Right renal cortex interstitium (tissue), 3 donors: ENCODE measurements around the gene PCK1. TPM values are rescaled to one million over a fixed set of nuclear protein-coding genes. Genes with fewer than 3 reads are reported as not detected.

Experiments used
- DNase-seq, 3 donors: peaks; one replicate each; pipeline ENCODE4 v3.0.0-alpha.2; 2013; ENCODE audit warnings: low read depth in 3 of 3, low spot score in 2 of 3
- polyA plus RNA-seq, 3 donors: library from polyadenylated mRNA; unstranded; fragments of 120-200 nt; gene quantifications; one replicate each; pipeline ENCODE4 v1.2.1, GENCODE V29; 2013; ENCODE audit not compliant: insufficient read length in 3 of 3

The PCK1 gene
- polyA plus RNA-seq, 3 donors: 4.3 to 15.0 (median 10.6) TPM

DNA sequence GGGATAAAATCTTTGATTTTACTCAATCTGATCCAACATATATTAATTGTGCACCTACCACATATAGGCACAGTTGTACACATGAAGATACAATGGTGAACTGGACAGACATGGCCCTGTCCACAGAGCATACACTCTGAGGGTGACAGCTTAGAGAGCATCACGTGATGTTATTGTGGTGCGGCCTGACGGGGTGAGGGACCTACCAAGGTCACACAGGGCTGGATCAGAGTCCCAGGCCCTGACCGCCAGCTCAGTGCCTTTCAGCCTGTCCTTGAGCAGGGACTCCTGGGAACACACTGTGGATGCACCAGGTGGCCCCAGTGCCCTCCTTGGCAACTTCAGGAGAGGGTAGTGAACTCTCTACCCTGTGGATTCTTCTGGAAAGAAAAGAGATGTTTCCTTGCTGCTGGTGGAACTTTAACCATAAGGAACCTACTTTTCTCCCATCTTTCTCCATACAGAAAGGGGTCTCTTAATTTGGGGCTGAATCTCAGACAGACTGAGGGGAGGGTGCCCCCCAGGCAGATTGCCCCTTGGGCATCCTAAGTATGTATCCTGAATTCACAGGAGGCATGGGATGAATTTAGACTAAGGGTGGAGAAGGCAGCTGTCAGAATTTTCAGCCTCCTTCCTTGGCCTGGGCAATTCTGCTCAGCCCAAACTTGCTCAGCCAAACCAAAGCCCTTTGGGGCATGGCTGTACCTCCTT is 26.5 kb downstream of the PCK1 start:
- no peak for DNase-seq

GRCh38 chr20:57587989-57588377 is 27.1 kb downstream of the PCK1 start:
- no peak for DNase-seq

- DNase-seq: no peak
Observed at GRCh38 chr20:57588596-57588995, 27.7 kb downstream of the PCK1 start.

DNA sequence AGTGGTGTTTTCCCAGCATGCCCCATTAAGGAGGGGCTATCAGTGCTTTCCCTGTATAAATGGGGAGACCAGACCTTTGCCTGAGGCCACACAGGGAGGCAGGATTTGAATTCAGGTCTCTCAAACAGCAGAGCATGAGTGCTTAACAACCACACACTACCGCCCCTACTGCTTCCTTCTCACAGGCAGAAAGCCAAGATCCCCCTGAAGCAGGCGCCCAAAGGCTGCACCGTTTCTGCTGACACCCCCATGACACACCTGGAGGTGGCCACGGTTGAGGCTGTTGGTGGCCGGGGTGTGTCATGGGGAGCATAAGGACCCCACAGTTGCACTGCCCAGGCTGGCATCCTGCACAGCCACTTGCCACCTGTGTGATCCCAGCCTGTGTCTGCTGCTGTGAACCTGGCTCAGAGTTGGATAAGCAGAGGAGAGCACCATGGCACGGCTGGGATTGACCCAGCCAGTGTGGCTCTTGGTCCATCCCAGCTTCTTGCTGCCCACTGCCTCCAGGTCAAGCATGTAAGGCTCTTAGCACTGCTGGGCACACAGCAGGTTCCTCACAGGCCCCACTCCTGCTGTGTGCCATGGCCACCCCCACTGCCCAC is 28.3 kb downstream of the PCK1 start:
- DNase-seq: no peak

- no peak for DNase-seq
Observed at GRCh38 chr20:57589728-57590484, 29.0 kb downstream of the PCK1 start.

- DNase-seq: no peak
Observed at GRCh38 chr20:57590485-57591288, 29.8 kb downstream of the PCK1 start.

DNA sequence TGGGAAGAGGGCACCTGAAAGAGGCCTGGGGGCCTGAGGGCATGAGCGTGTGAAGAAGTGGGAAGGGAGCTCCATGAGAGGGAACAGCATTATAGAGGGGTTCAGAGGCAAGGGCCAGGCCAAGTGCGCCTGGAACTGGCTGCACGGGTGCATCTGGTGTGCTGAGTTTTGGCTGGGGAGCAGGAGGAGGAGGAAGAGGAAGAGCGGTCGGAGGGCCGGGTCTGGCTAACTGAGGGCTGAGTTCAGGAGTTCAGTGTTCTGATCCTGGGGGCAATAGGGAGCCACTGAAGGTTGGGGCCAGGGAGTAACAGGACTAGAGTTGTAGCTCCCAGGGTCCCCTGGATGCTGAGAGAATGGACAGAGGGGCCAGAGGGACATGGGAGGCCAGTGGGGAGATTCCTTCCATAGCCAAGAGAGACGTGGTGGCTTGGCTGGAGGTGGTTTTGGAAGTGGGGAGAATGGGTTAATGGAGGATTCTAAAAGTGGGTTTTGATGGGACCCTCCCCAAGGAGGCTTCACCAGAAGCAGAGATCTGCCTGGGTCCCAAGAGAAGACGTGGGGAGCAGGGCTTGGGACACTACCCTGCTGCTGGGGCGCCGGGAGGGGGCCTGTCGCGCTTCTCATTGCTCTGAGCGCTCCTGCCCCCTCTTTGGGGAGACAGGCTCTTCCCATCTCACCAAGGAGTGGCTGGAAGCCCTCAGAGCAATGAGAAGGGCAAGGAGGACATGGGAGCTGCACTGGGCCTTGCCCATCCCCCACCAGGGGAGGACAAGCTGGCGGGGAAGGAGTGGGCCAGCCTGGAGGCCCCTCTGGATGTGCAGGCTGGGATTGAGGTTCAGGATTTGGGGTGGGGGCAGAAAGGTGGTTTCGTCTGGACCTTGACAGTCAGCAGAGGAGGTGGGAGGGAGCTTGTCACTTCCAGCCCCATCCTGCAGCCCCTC is 30.6 kb downstream of the PCK1 start:
- DNase-seq: no peak

- no peak for DNase-seq
Observed at GRCh38 chr20:57592263-57593092, 31.6 kb downstream of the PCK1 start.

DNA sequence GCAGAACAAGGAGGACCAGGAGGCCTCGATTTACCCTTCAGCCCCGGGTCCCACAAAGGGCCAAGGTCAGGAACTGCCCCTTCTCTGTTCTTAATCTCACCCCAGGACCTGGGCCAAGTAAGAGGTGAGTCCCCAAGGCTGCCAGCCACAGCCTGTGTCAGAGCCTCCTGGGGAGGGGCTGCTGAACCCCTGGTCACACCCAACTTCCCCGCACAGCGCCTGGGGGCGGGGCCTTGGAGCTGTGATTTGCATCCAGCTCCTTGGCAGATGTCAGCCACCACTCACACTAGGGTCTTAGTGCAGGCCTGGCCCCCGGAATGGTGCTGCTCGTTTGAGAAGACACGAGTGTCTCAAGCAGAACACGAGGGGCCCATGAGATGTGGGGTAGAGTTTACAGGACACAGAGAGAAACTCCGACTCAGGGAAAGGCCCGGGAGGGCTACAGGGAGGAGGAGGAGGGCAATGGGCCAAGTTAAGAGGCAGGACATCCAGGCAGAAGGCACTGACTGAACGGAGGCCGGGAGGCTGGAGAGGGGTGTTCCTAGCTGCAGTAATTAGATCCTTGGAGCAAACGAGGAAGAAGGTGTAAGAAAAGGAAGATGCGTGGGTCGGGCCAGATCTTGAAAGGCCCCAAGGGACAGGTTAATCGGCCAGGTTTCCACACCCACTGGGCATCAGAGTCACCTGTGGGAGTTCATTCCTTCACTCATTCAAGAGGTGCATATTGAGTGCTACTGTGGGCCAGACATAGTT is 32.4 kb downstream of the PCK1 start:
- DNase-seq: no peak

- no peak for DNase-seq
Observed at GRCh38 chr20:57594092-57594951, 33.4 kb downstream of the PCK1 start.

DNA sequence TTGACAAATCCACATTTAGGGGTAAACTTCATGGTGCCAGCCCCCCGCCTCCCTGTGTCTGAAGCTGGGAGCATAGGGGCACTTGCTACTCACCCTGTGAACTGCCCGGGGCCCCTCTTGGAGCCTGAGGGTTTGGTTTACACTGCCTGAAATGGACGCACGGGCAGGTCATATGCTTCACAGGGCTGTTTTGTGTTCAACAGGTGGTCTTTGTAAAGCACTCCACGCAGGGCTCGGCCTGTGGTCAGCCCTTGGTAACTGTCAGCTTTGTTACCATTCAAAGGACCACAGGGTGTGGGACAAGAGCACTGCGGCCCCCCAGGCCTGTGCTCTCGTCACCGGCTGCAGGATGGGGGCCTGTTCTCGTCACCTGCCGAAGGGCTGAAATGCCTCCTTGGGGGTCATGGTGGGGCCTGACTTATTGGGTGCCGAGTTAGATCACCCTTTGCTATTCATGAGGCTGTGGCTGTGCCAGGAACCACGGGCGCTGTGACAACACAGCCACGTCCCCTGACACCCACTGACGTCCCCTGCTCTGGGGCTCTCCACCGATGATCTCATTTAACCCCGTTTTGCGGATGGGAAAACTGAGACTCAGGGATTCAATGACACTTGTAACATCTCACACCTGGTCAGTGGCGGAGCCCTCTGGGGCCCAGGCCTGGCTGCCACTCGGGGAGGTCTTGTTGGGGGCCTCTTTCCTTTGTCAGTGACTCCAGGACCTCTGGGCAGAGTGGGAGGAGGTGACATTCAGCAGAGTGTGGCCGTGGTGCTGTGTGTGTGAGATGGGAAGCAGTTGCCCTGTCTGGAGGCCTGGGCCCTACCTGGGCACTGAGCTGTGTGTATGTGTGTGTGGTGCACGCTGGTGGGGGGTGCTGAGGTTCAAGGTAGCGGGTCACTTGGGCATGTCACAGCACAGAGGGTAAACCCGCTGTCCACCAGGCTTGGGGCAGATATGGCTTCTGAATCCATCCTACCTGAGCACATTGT is 34.4 kb downstream of the PCK1 start:
- no peak for DNase-seq

DNA sequence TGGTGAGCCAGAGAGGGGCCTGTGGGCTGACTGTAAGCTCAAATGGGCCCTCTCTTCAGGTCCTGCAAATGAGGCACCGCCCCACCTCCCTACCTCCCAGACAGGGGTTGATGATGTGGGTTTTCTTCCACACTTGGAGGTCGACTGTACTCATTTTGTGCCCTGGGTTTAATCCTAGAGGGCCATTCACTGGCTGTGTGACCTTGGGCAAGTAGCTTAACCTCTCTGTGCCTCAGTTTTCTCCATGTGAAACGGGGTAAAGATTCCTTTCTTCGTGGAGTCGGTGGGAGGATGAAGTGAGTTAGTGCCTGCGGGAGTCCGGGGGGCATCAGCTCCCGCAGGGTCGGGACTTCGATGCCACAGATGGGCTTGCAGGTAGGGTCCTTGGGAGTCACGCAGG is 35.4 kb downstream of the PCK1 start:
- no peak for DNase-seq

DNA sequence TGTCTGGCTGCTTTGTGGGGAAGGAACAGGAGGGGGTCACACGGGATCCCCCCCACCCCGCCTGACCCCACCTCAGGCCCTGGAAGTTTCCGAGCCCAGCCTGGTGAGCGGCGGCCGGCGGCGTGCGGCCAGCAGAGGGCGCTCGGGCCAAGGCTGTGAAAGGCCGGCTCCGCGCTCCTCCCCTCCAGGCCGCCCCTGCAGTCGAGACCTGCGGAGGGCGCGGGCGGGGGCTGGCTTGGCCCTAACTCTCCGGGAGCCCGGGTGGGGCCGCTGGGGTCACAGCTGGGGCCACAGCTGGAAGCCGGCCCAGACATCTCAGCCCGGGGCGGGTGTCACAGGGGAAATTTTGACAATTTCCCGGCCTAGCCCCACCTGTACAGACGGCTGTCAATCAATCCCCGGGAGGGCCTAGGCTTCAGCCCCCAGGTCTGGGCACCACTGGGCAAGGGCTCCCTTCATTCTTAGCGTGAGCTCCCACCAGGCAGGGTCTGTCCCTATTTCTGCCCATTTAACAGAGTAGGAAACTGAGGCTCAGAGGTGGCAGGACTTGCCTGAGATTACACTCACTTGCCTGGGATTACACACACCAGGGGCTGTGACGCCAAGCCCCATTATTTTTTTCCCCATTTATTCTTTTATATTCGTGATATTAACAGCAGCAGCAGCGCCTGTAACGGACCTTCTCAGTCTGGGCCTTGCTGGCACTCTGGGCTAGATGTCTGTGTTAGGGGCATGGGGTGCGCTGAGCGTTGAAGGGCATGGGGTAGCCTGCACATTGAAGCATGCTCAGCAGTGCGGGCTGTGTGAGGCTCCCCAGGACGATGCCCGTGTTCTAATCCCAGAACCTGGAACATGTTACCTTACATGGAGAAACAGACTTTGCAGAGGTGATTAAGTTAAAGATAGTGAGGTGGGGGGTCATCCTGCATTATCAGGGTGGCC is 36.4 kb downstream of the PCK1 start:
- DNase-seq: no peak

DNA sequence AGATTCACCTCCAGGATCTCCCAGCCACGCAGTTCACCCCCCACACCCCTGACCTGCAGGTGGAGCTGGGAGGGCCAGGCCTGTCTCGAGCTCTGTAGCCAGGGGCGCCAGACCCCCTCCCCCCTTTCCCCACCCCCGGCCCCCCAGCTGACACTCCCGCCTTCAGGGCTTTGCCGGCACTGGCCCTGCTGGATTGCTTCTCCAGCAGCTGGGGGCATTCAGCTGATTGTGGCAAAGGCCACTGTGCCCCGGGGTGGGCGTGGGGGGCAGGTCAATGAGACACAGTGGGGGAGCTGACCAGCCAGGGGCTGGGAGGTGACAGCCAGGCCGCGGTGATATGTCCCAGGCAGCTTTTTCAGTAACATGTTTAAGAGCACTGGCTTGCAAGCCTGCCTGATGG is 37.1 kb downstream of the PCK1 start:
- DNase-seq: no peak

GRCh38 chr20:57598491-57598890 is 37.6 kb downstream of the PCK1 start:
- DNase-seq: no peak
